ENCODE measurements around the gene PSMD2. TPM values are rescaled to one million over a fixed set of nuclear protein-coding genes. Genes with fewer than 3 reads are reported as not detected.

Gene PSMD2
- total and polyA plus RNA-seq, 8 donors, result 182 to 263 (median 213) TPM

GRCh38 chr3:184259878-184260723 lies 38.9 kb upstream of the PSMD2 start:
- Histone ChIP-seq H3K36me3 (peaks cover 0 to 15% of the 10 kb centered on the region in 2 donors), H3K4me3 (peak overlapping the region in 1 of 2 donors; percentile 47), H3K4me1 (peaks cover 16 to 31% of the 10 kb centered on the region in 2 donors), H3K27me3 (peaks cover 22 to 70% of the 10 kb centered on the region in 2 donors), H3K27ac (no peak overlapping the region), H3K9me3 (no peaks in the 10 kb centered on the region)
- TF ChIP-seq, protein P1, sequence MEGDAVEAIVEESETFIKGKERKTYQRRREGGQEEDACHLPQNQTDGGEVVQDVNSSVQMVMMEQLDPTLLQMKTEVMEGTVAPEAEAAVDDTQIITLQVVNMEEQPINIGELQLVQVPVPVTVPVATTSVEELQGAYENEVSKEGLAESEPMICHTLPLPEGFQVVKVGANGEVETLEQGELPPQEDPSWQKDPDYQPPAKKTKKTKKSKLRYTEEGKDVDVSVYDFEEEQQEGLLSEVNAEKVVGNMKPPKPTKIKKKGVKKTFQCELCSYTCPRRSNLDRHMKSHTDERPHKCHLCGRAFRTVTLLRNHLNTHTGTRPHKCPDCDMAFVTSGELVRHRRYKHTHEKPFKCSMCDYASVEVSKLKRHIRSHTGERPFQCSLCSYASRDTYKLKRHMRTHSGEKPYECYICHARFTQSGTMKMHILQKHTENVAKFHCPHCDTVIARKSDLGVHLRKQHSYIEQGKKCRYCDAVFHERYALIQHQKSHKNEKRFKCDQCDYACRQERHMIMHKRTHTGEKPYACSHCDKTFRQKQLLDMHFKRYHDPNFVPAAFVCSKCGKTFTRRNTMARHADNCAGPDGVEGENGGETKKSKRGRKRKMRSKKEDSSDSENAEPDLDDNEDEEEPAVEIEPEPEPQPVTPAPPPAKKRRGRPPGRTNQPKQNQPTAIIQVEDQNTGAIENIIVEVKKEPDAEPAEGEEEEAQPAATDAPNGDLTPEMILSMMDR (IDR thresholded peaks at IDR 0.05), result no peak
- intact Hi-C loops (cut with DNase I), result no loop called here
- peak; percentile 79 for ATAC-seq
- DNase-seq, result peak in 3 of 4 donors; percentile 34 to 85 (median 43)

DNA sequence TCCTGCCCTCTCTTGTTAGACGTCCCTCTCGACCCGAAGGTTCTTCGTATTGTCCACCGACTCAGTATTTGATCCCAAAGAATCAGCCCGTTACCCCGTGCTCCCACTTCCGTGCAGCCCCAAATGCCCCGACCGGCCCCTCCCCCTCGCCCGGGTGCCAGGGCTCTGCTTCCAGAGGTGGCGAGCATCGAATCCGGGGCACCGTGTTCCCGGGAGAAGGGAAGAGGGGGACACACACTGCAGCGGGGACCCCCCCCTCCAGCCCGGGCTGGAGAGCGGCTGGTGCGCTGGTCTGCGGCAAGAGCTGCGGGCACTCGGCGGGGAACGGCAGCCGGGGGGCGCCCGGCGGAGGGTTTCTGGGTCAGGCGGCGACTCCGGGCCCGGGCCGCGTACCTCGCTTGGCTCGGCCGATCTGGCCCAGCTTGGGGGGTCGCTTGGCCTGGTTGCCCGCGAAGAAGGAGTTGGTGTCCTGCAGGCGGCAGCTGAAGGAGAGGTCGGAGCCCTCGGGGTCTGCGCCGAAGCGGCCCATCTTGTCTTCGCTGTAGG lies 38.2 kb upstream of the PSMD2 start:
- H3K27me3 ChIP-seq, result peaks cover 22 to 77% of the 10 kb centered on the region in 2 donors
- H3K9me3 ChIP-seq, result no peaks in the 10 kb centered on the region
- H3K4me3 ChIP-seq, result peak overlapping the region; percentile 27 to 47
- ATAC-seq (no peak), DNase-seq (no peak)
- no peak overlapping the region for H3K27ac ChIP-seq
- H3K36me3 ChIP-seq, result peaks cover 0 to 15% of the 10 kb centered on the region in 2 donors
- H3K4me1 ChIP-seq, result peaks cover 16 to 31% of the 10 kb centered on the region in 2 donors
- intact Hi-C loops (cut with DNase I), result no loop called here
- TF ChIP-seq, protein P1 (IDR thresholded peaks at IDR 0.05), result no peak

DNA sequence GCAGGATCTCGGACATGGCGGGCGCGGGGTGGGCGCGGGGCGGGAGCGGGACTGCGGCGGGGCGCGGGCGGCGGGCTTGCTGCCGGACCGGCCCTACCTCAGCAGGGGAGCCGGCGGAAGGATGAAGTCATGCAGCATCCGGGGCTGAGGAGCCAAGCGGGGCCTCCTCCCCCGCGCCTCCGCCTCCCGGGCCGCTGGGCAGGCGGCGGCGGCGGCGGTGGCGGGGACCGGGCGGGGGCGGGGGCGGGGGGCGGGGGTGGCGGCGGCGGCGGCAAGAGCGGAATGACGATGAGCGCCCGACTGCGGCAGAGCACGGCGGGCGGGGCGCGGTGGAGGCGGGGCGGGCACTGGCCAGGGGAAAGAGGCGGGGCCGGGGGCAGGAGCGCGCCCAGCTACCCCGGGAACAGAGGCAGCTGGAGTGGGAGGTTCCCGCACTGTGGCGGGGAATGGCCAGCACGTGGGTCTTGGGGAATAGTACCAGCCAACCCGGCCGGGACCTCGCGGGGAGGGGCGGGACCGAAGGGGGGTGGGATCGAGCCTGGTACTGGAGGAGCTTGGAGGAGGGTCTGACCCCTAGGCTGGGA lies 37.7 kb upstream of the PSMD2 start, which contains the start of gene CAMK2N2:
Gene CAMK2N2 (minus strand): TSS at position 284 of the 584 bp plus-strand sequence. CDS start 268 bp downstream, at position 16.
- peaks cover 22 to 83% of the 10 kb centered on the region in 2 donors for H3K27me3 ChIP-seq
- no peak within 1 kb of the TSS for H3K27ac ChIP-seq
- intact Hi-C loops (cut with DNase I), result no loop called here
- peaks cover 0 to 15% of the 10 kb centered on the region in 2 donors for H3K36me3 ChIP-seq
- peaks cover 16 to 31% of the 10 kb centered on the region in 2 donors for H3K4me1 ChIP-seq
- DNase-seq (peak in 2 of 4 donors; percentile 60 to 88), ATAC-seq (peak; percentile 83)
- H3K4me3 ChIP-seq, result peak within 1 kb of the TSS; percentile 33 to 47
- H3K9me3 ChIP-seq, result no peaks in the 10 kb centered on the region
- TF ChIP-seq, protein P1 (IDR thresholded peaks at IDR 0.05), result no peak

DNA sequence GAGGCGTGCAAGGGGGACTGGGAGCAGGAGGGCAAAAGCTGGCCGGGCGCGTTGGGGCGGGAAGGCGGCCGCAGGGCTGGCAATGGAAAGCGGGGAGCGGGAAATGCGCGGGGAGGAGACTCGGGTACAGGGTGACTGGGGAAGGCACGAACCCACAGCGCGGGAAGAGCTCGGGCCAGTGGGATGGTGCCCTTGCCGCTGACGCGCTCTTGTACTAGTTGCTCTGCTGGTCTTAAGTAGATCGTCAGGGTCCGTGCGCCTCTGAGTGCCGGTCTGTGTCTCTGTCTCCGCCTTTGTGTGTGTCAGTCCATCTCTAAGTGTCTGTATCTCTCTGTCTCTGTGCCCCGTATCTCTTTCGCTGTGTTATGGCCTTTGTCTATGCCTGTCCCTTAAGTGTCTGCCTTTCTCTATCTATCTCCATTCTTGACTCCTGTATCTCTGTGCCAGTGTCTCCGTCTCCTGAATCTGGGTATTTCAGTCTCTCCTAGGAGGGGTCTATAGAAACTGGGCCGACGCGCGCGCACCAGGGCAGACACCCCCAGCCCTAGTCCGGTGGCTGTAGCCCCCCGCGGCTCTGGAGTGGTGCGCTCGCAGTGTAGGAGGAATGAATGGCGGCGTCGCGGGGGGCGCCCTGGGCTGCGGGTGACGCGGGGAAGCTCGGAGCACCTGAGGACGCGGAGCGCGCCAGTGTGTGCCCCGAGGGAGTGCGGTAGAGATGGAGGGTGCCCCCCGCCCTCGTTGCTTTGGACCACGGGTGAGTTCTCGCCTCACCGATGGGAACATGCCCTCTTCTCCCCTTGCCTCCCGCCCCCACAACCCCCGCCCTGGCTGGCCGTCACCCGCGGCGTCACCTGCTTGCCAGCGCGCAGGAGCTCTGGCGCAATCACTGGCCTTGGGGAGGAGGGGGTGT lies 36.9 kb upstream of the PSMD2 start:
- Histone ChIP-seq H3K4me1 (peaks cover 16 to 31% of the 10 kb centered on the region in 2 donors), H3K36me3 (peaks cover 0 to 15% of the 10 kb centered on the region in 2 donors), H3K27ac (no peak overlapping the region), H3K4me3 (peak overlapping the region; percentile 33 to 47), H3K9me3 (no peaks in the 10 kb centered on the region), H3K27me3 (peaks cover 22 to 88% of the 10 kb centered on the region in 2 donors)
- TF ChIP-seq, protein P1 (IDR thresholded peaks at IDR 0.05), result no peak
- ATAC-seq (peak; percentile 14), DNase-seq (no peak)
- intact Hi-C loops (cut with DNase I), result no loop called here
